H1 (cell line): ENCODE data around the gene CLDN12. TPM values are rescaled to one million over a fixed set of nuclear protein-coding genes. Genes with fewer than 3 reads are reported as not detected.

Source experiments
- ASH2L ChIP-seq: fragments of 200-600, 300-600 bp; sonication (generic); IDR thresholded peaks from one replicate; pipeline ENCODE4 v1.7.1; 2017; ENCODE audit warnings: low read length
- BRCA1 ChIP-seq: IDR thresholded peaks from 2 replicates; pipeline ENCODE4 v1.6.1; 2012; ENCODE audit warnings: low read depth, low read length, improper control_type of control experiment
- CREB1 ChIP-seq: IDR thresholded peaks from 2 replicates; pipeline ENCODE4 v1.6.1; 2012; ENCODE audit warnings: inconsistent platforms
- GABPA ChIP-seq: IDR thresholded peaks from 2 replicates; pipeline ENCODE4 v1.6.1; 2011; ENCODE audit warnings: mild to moderate bottlenecking, low read length, moderate library complexity, borderline replicate concordance; ENCODE audit not compliant: insufficient read depth
- JUN ChIP-seq: IDR thresholded peaks from 2 replicates; pipeline ENCODE4 v1.6.1; 2011; ENCODE audit warnings: low read depth, mild to moderate bottlenecking, improper control_type of control experiment, low read length
- KDM1A ChIP-seq: fragments of 200-600, 300-600 bp; sonication (generic); IDR thresholded peaks from 2 replicates; pipeline ENCODE4 v1.7.1; 2016; ENCODE audit warnings: mild to moderate bottlenecking, low read length, borderline replicate concordance
- KDM5A ChIP-seq: fragments of 200-600 bp; IDR thresholded peaks from 2 replicates; pipeline ENCODE4 v1.7.1; 2012; ENCODE audit warnings: mild to moderate bottlenecking, low read length, inconsistent platforms, mixed read lengths
- POLR2AphosphoS5 ChIP-seq: IDR thresholded peaks from 2 replicates; pipeline ENCODE4 v1.6.1; 2011; ENCODE audit warnings: low read depth, low read length
- POU5F1 ChIP-seq: IDR thresholded peaks from 2 replicates; pipeline ENCODE4 v1.6.1; 2011; ENCODE audit warnings: low read depth, mild to moderate bottlenecking, low read length, moderate library complexity
- SP1 ChIP-seq: IDR thresholded peaks from 2 replicates; pipeline ENCODE4 v1.6.1; 2011; ENCODE audit warnings: low read depth, low read length
- SP4 ChIP-seq: IDR thresholded peaks from 2 replicates; pipeline ENCODE4 v1.6.1; 2012; ENCODE audit warnings: low read length, inconsistent platforms
- SUZ12 ChIP-seq: fragments of 200-600 bp; sonication (generic); IDR thresholded peaks from 2 replicates; pipeline ENCODE4 v1.6.1; 2012; ENCODE audit warnings: mild to moderate bottlenecking, inconsistent platforms, low read length, moderate library complexity, mixed read lengths
- TAF1 ChIP-seq: IDR thresholded peaks from 2 replicates; pipeline ENCODE4 v1.6.1; 2011; ENCODE audit warnings: mild to moderate bottlenecking, low read depth, low read length
- TBP ChIP-seq: IDR thresholded peaks from 2 replicates; pipeline ENCODE4 v1.6.1; 2011; ENCODE audit warnings: low read depth, low read length, improper control_type of control experiment
- polyA plus RNA-seq, 7 experiments: library from polyadenylated mRNA; depleted of rRNA in 3 of 7; stranded (reverse) in 5 of 7; unstranded in 2 of 7; fragments of >200 nt in 5 of 7; fragments of 200-250 nt in 2 of 7; gene quantifications; 1 replicate in 5 of 7; 2 replicates in 1 of 7; 4 replicates in 1 of 7; pipeline versions ENCODE4 v1.2.1 to v1.2.3, GENCODE V29; 2011 to 2013; ENCODE audit warnings: missing spikeins in 2 of 7, mixed read lengths in 2 of 7
- total RNA-seq: library from RNA; stranded (reverse); fragmentation: NEBNext Ultra II Directional; extraction: Animal tissue kit (Norgen Biotek cat#: 25700); gene quantifications from 2 replicates; pipeline ENCODE4 v1.2.1, GENCODE V29; 2021
- TF ChIP-seq, protein P1 (sequence below): IDR thresholded peaks from 2 replicates; pipeline ENCODE4 v1.6.1; 2012; ENCODE audit warnings: inconsistent platforms

The CLDN12 gene
- total and polyA plus RNA-seq, 2 of the 8 experiments (the other 6 are each of a cell fraction or from before 2014, with no cell fraction given), result 49.2 to 127 TPM

DNA sequence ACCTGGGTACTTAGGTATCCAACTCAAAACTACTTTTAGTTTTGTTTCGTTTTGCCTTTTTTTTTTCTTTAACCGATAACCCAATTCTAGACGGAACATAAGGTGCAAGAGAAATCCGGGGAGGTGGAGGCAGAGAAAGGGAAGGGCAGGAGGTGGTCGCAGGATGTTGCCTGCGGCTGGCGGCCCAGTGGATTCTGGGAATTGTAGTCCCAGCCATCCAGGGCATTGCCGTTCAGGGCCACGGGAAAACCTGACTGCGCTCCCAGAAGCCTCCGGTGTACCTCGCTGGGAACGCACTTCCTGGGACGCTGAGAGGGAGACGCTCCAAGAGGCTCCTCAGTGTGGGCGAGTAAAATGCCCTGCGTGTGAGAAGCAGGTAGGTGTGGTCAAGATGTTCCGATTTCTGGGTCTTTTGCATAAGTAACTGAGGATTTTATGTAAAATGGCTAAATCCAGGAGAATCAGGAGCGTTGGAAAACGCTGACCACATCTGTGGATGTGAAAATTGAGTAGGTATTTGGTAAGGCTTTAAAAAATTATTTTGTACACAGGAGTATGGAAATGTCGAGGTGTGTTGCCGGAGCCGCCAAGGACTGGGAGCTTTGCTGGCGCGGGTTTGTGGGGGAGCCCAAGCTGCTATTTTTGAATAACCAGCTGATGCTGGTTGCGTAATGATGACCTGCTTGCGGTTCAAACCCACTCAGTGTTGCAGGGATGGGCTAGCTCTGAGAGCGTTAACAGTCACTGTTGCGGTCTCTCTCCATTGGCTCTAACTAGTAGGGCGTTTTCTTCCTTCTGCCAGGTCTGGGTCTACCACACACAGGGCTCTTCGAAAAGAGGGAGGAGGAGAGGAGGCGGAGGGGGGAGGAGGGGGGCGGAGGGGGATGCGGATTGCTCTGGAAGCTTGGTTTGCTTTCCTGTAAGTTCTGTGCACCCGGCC lies at the start of gene CLDN12 (continued):
- TF ChIP-seq KDM1A, result 0 out of 2 replicates have a peak, but pooled peaks have one; percentile 27
- peak; percentile 72 for TF ChIP-seq POLR2AphosphoS5
- no peak for TF ChIP-seq SP4
- no peak; the same call in 1 of the 2 replicates for TF ChIP-seq GABPA
- TF ChIP-seq, protein P1, sequence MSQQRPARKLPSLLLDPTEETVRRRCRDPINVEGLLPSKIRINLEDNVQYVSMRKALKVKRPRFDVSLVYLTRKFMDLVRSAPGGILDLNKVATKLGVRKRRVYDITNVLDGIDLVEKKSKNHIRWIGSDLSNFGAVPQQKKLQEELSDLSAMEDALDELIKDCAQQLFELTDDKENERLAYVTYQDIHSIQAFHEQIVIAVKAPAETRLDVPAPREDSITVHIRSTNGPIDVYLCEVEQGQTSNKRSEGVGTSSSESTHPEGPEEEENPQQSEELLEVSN, result 0 out of 2 replicates have a peak, but pooled peaks have one; percentile 10
- 0 out of 2 replicates have a peak, but pooled peaks have one; percentile 38 for TF ChIP-seq KDM5A
- TF ChIP-seq ASH2L, result peak; percentile 77
- TF ChIP-seq TBP, result peak; percentile 77
- 0 out of 2 replicates have a peak, but pooled peaks have one; percentile 27 for TF ChIP-seq JUN
- TF ChIP-seq CREB1, result peak; percentile 87
- TF ChIP-seq POU5F1, result no peak
- TF ChIP-seq BRCA1, result no peak
- TF ChIP-seq SP1, result no peak
- no peak for TF ChIP-seq SUZ12
- peak; percentile 85 for TF ChIP-seq TAF1
